Thyroid gland (tissue), 4 donors: Measurements from ENCODE around the gene ENSA.
"Not testable (repeated sequence)": the region's sequence is repeated elsewhere in the genome, so short reads cannot be mapped to it uniquely, and the experiment has no call there.

Experiments
- CTCF ChIP-seq, 6 experiments: fragments of 200-600 bp in 3 of 6; fragments of 450-650 bp in 3 of 6; sonication (generic) in 3 of 6; IDR thresholded peaks; one replicate each; pipeline ENCODE4 v1.5.1; 2016 to 2019; ENCODE audit warnings: antibody characterized with exemption in 6 of 6, mild to moderate bottlenecking in 2 of 6, inconsistent platforms in 1 of 6, moderate library complexity in 1 of 6
- POLR2A ChIP-seq, 2 donors: fragments of 450-650 bp; IDR thresholded peaks; one replicate each; pipeline ENCODE4 v1.6.1; 2017; ENCODE audit warnings: antibody characterized with exemption in 2 of 2, mild to moderate bottlenecking in 2 of 2, moderate library complexity in 1 of 2

- TF ChIP-seq CTCF, POLR2A (IDR thresholded peaks at IDR 0.05): not testable (repeated sequence)
Measured at GRCh38 chr1:150624134-150624533, 5.3 kb downstream of the ENSA start.
